Medulla oblongata (tissue), 1 donor: ENCODE data around the gene AKAP6.

Experiments
- DNase-seq: peaks from one replicate; pipeline ENCODE4 v3.0.0-alpha.2; 2015; ENCODE audit errors: extremely low spot score

Gene AKAP6

DNA sequence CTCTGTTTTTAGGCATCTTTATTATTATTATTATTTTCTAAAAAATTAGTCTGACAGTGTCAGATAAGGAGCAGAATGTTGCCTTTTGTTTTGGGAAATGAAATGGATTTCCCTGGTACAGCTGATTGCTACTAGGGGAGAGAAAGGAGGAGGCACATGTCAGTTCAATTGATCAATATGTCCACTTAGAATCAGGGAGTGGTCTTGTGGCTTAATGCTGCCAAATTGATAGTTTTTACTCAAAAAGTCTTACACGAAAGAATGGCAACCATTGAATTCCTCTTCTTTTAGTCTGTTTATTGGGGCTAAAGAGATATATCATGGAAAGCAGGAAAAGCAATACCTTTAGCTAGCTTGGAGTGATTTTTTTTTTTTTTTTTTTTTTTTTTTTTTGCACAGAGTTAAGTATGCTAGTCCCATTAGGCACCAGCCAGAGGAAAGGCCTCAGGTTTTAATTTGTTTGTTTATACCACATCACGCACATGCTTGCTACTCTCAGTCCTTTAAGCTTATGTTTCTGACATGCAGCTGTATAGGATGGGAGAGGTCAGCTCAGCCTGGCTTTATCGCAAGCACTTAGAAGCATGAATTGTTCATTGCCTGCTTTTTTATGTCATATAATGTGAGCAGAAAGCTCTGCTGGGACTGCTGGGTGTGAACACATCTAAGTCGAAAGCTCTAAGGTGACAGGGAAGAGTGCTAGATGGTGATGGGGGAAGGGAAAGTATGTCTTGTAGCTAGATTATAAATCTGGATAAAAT is 1.4 kb downstream of the AKAP6 start:
- peak; percentile 47 for DNase-seq

DNA sequence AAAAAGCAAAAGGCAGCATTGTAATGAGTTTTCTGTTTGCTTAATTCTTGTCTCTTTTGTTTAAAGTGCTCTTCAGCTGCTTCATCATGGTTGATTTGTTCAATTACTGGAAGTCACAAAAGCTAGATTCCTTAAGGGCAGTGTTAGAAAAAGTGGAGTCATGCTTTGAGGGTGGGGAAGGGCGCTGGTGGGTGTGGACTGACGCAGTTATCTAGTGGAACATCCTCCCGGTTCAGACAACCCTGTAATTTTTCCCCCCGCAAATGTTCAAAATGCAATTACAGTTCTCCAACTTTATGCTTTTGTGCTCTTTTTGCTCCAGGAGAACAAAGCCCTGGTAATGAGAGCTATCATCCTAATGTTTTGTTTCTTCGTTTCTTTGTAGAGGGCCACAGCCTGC is 2.1 kb downstream of the AKAP6 start:
- peak; percentile 70 for DNase-seq

DNA sequence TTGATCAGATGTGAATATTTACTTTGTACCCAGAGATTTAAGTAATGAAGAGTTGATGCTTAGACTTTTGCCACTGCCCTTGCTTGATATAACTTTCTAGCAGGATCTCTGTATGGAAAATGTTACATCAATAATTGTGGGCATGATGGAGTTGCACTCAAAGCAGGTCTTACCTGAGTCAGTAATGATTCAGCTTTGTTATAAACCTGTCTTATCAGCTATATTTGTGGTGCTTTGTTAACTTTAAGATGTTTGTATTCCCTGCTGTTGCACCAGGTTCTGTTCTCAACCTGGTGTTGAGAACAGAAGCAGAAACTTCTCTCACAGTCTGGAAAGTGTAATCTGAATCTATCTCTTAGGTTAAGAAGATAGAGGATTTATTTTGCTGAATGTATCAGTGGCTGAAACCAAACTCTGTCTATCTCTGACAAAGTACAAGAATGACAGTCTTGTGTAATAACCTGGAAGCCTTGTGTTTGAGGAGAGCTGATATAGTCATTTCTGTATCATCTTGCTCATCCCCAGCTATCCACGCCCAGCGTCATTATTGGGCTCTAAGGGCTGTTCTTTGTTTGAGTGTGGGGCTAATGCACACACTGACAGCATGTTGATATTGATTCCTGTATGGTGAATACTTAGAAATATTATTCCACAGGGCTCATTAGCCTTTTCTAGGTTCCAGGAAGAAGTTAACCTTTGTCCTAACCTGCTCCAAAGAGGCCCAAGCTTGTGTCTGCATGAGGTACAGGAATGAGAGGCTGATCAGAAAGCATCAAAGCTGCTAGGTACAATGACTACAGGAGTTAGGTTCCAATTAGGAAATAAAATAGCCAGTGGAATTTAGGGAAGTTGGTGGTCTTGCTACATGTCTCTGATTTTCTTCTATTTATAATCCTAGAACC is 3.6 kb downstream of the AKAP6 start:
- peak; percentile 45 for DNase-seq

DNA sequence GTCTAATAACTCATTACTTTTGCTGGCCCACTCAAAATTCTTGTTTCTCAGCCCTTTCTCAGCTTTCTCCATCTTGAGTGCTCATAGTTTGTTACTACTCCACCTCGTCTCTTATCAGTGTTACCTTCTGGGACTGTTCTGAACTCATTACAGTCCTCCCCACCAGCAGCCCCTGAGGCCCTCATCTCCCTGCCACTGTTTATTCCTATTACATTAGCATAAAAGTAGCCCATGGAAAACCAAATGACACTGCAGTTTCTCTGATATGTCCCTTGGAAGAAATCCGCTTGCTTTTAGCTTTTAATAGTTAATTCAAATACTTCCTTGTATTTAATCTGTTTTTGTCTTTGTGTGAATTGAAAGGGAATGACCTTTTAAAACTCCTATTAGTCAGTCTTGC is 7.6 kb downstream of the AKAP6 start:
- DNase-seq = no peak

- no peak for DNase-seq
These were observed 8.7 kb downstream of the AKAP6 start for GRCh38 chr14:32337759-32338158.

DNA sequence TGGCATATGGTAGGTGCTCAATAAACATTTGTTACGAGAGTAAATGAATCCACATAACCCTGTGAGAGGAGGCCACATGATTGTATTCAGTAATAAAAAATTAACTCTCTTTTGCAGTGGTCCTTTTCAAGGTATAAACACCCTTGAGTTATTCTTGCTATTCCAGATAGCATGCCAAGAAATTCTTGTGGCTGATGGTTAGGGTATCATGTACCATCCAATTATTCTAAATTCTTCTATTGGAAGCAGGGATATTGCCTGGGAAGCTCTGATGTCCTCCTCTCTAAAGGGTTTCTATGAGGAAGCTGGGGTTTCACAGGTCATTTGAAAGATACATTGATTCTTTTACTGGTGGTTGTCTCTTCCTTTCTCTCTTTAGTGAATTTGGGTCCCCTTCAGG is 10.1 kb downstream of the AKAP6 start:
- DNase-seq = no peak

DNA sequence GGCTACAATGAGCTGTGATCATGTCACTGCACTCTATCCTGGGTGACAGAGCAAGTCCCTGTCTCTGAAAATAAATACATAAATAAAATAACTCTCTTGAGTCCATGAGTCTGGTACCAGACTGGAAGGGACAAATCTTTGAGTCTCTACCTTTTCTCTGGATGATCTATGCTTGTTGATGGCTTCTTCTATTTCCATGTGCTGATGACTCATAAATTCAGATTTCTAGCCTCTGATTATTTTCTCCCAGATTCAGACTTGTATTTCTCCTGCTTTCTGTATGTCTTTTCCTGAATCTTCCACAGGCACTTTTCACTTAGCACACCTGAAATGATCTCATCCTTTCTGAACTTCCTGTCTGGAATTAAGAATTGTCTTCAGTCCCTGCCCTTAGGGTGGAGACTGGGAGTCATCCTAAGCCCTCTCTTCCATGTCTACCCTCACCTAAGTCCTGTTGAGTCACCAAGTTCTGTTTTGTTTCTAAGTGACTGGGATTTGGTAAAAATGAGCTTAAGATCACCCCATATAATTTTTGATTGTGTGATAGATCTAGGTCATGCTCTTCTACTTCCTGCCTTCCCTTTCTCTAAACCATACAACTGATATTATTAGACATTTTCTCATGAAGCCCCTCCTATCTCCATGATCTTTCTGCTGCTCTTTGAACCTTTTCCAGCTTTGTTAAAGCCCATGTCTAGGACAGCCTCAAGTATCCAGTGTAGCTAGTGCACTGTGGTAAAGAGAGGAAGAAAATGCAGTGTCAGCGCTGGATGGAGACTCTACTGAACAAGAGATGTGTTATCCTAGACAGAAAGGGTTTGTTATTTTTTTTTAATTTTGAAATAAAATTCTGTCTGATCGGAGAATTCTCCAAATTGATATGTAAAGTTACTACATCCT is 13.1 kb downstream of the AKAP6 start:
- no peak for DNase-seq

- no peak for DNase-seq
These were observed 13.7 kb downstream of the AKAP6 start for GRCh38 chr14:32342847-32343194.

DNA sequence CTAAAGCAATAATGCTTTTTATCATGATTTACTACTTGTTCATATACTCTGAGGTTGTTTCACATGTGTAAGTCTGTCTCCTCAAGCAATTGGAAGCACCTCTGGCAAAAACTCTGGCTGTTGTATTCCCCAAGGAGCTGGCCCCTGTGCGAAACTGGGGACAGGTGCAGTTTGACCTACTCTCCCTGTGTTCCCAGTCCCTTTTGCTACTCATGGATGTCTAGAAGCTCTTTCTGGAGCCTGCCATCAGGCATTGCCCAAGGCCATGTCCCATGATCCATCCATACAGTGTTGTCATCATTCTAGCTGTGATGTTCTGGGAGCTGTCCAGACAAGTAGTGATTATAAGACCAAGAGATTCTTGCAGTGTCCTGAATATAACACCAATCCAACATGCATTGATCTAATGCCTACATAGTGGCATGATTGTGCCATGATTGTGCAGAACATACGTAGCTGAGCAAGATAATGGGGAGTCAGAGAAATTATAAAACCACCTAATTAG is 14.9 kb downstream of the AKAP6 start:
- no peak for DNase-seq

- DNase-seq = peak; percentile 86
These were observed 16.3 kb downstream of the AKAP6 start for GRCh38 chr14:32345311-32345791.

- no peak for DNase-seq
These were observed 20.2 kb downstream of the AKAP6 start for GRCh38 chr14:32349322-32349721.

DNA sequence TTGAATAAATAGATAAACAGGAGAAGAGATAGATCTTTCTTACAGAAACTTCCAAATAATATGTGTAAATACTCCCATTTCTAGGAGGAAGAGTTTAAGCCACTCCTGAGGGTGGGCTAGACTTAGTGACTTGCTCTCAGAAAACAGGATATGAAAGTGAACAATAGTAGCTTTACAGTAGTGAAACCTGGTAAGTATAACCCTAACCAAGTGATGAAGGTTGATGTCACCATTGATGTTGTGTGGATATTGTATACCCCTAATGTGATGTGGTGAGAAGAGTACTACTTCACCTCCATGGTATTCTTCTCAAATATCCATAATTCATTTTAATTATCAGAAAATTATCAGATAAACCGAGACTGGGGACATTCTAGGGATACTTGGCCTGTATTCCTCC is 20.9 kb downstream of the AKAP6 start:
- DNase-seq = no peak

- DNase-seq = no peak
These were observed 23.5 kb downstream of the AKAP6 start for GRCh38 chr14:32352631-32353030.

DNA sequence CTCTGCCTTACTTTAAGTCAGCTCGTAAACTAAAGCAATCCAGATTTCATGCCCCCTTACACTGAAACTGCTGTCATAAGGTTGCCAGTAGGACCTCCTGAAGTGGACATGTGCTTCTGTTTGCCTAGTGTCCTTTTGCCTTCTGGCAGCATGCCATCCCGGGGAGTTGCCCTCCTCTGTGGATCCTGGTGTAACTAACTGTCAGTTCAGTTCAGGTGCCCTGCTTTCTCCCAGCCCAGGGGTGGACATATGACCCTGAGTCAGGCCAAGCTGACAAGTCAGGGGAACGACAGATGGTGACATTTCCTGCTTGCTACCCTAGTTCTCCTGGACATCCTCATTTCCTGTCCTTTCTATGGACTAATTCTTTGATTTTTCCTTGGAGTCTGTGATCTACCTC is 25.6 kb downstream of the AKAP6 start:
- DNase-seq = no peak

DNA sequence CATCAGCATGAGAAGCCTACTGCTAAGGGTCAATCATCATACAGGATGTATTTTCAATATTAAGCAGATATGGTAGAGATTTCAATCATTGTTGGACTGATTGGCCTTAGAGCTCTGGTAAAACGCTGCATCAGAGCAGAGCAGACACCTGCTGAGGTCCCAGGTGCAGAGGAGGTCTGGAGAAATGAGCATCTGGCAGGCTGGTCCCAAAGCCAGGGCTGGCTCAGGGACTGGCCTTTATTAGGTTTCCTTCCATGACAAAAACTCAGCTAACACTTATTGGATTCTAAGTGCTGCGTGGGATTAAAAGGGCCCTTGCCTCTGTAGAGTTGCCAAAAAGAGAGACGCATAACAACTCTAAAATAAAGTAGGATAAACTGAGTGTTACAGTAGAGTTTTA is 29.7 kb downstream of the AKAP6 start:
- DNase-seq = no peak

DNA sequence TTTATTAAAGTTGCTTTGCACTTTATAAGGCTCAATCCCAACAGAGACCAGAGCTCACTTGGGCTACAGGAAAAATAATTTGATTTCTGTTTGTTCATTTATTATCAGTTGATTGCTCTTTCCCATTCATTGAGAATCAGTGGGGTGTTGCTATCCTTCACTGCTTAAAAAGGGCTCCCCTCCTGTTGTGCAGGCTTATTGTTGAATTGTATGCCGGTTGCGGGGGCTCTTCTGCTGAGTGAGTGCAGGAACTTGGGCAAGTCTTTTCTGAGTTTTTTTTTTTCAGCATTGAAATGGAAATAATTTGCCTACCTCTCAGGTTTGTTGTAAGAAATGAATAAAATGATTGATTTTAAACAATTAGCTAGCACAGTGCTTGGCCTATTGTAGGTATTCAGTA is 32.6 kb downstream of the AKAP6 start:
- no peak for DNase-seq

DNA sequence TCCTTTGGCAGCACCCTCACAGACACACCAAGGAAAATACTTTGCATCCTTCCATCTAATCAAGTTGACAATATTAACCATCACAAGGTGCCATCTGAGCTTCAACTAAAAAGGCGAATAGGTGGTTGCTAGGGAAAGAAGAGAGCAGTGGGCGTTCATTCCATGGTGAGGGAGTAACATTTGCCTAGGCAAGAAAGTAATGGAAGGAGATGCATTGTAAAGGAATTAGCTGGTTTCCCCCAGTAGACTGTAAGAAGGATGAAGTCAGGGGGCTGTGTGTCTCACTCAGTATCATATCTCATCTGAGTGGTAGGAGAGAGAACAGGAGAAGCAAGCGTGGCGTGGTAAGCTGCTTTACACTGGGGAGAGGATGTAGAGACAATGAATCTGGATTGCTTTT is 34.7 kb downstream of the AKAP6 start:
- DNase-seq = no peak

DNA sequence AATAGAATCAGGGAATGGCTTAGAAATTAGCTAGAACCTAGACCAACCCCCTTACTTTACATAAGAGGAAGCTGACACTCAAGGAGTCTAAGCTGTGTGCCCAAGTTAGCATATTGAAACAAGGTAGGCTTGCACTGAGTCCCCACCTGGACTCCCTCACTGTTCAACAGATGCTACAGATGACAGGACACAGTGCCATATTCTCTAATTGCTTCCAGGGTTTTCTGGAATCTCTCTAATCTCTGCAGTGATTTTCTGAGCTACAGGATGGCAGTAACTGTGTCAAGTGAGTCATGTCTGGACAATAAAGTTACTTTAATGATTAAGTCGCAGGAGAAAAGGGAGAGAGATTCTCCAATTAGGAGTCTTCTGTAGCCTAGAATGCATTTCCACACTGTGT is 35.8 kb downstream of the AKAP6 start:
- DNase-seq = no peak

GRCh38 chr14:32366256-32366879 is 37.3 kb downstream of the AKAP6 start:
- DNase-seq = peak; percentile 88

DNA sequence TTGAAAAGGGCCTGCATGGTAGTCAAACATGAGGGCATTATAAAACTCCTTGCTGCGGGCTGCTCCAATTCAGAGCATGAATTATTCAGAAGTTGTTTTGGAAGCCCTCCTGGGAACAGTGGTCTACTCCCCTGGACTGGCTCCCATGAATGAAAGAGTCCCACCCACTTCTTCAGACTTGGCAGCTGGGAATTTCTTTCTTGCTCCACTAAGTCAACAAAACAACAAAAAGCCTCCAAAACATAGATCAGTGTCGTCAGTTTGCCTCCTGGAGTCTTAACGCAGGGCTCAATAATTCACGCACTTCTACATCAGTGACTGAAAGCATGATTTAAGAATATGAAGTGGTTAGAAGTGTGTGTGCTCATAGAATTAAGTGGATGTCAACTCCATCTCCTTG is 37.9 kb downstream of the AKAP6 start:
- peak; percentile 82 for DNase-seq

GRCh38 chr14:32367516-32367915 is 38.4 kb downstream of the AKAP6 start:
- no peak for DNase-seq
